Esophagus (tissue), 2 donors: ENCODE data around the gene TPSD1. TPM values are rescaled to one million over a fixed set of nuclear protein-coding genes. Genes with fewer than 3 reads are reported as not detected.

Experiments used
- H3K27ac ChIP-seq, 2 donors: one replicate each; pipeline ENCODE4 v1.5.1; 2013; ENCODE audit warnings: low read depth in 2 of 2, mild to moderate bottlenecking in 2 of 2, inconsistent platforms in 1 of 2, low read length in 1 of 2, moderate library complexity in 1 of 2
- H3K27me3 ChIP-seq, 2 donors: one replicate each; pipeline ENCODE4 v1.6.1; 2013; ENCODE audit warnings: low read length in 2 of 2, control low read depth in 1 of 2, mild to moderate bottlenecking in 1 of 2; ENCODE audit not compliant: insufficient read depth in 2 of 2, control insufficient read depth in 1 of 2
- H3K36me3 ChIP-seq, 2 donors: one replicate each; pipeline ENCODE4 v1.6.1; 2013; ENCODE audit warnings: low read length in 1 of 2; ENCODE audit not compliant: control insufficient read depth in 2 of 2, insufficient read depth in 2 of 2
- H3K4me1 ChIP-seq, 2 donors: one replicate each; pipeline ENCODE4 v1.6.1; 2013; ENCODE audit warnings: low read length in 1 of 2; ENCODE audit not compliant: control insufficient read depth in 2 of 2, insufficient read depth in 2 of 2
- H3K4me3 ChIP-seq, 2 donors: one replicate each; pipeline ENCODE4 v1.5.1; 2013; ENCODE audit warnings: low read length in 2 of 2, mild to moderate bottlenecking in 2 of 2, low read depth in 1 of 2, moderate library complexity in 1 of 2
- H3K9me3 ChIP-seq, 2 donors: one replicate each; pipeline ENCODE4 v1.6.1; 2013; ENCODE audit warnings: mild to moderate bottlenecking in 2 of 2, low read depth in 1 of 2, low read length in 1 of 2, moderate library complexity in 1 of 2; ENCODE audit not compliant: control insufficient read depth in 2 of 2, insufficient read depth in 1 of 2
- WGBS, 2 donors: extraction: QIAGEN DNeasy Blood & Tissue Kit; methylation state at CpG; one replicate each; pipeline ENCODE4 v1.1.7; 2013; 5-methylcytosine and 5-hydroxymethylcytosine counted together
- polyA plus RNA-seq, 2 donors: library from polyadenylated mRNA; stranded (reverse); fragments of 200-250 nt; gene quantifications; one replicate each; pipeline ENCODE4 v1.2.3, GENCODE V29; 2013
- donor health status: healthy with polysubstance abuse.
- donor health status: Bipolar disorder and iron deficiency.

TPSD1 gene
- polyA plus RNA-seq, 2 donors, result 0.83 to 1.5 TPM

- no peaks in the 10 kb centered on the region for H3K36me3 ChIP-seq
- H3K4me1 ChIP-seq, result no peaks in the 10 kb centered on the region
- H3K4me3 ChIP-seq, result no peak overlapping the region
- no peaks in the 10 kb centered on the region for H3K27me3 ChIP-seq
- H3K27ac ChIP-seq, result no peak overlapping the region
- H3K9me3 ChIP-seq, result no peaks in the 10 kb centered on the region
- 73% methylated on average over 29 to 30 of the region's 30 CpGs for WGBS, 2 donors
Observed at GRCh38 chr16:1279081-1279944, 23.4 kb downstream of the TPSD1 start.

GRCh38 chr16:1279945-1280589 is 24.2 kb downstream of the TPSD1 start:
- Histone ChIP-seq H3K4me1 (no peaks in the 10 kb centered on the region), H3K36me3 (no peaks in the 10 kb centered on the region), H3K27me3 (no peaks in the 10 kb centered on the region), H3K9me3 (no peaks in the 10 kb centered on the region), H3K27ac (no peak overlapping the region), H3K4me3 (no peak overlapping the region)
- WGBS, 2 donors, result 75 to 77% methylated on average over 29 of the region's 29 CpGs

- H3K4me3 ChIP-seq, result no peak overlapping the region
- no peaks in the 10 kb centered on the region for H3K4me1 ChIP-seq
- no peaks in the 10 kb centered on the region for H3K9me3 ChIP-seq
- H3K27me3 ChIP-seq, result no peaks in the 10 kb centered on the region
- 66 to 73% methylated on average over 8 of the region's 8 CpGs for WGBS, 2 donors
- no peaks in the 10 kb centered on the region for H3K36me3 ChIP-seq
- H3K27ac ChIP-seq, result no peak overlapping the region
Observed at GRCh38 chr16:1280783-1281182, 24.9 kb downstream of the TPSD1 start.

- no peak overlapping the region for H3K4me3 ChIP-seq
- no peaks in the 10 kb centered on the region for H3K27me3 ChIP-seq
- no peaks in the 10 kb centered on the region for H3K36me3 ChIP-seq
- no peak overlapping the region for H3K27ac ChIP-seq
- 77 to 79% methylated on average over 16 of the region's 16 CpGs for WGBS, 2 donors
- no peaks in the 10 kb centered on the region for H3K4me1 ChIP-seq
- no peaks in the 10 kb centered on the region for H3K9me3 ChIP-seq
Observed at GRCh38 chr16:1281517-1281916, 25.6 kb downstream of the TPSD1 start.

GRCh38 chr16:1282324-1282973 is 26.6 kb downstream of the TPSD1 start:
- 63 to 67% methylated on average over 15 to 17 of the region's 17 CpGs for WGBS, 2 donors
- H3K4me3 ChIP-seq, result no peak overlapping the region
- H3K9me3 ChIP-seq, result no peaks in the 10 kb centered on the region
- no peak overlapping the region for H3K27ac ChIP-seq
- no peaks in the 10 kb centered on the region for H3K36me3 ChIP-seq
- H3K27me3 ChIP-seq, result no peaks in the 10 kb centered on the region
- H3K4me1 ChIP-seq, result no peaks in the 10 kb centered on the region

- H3K4me3 ChIP-seq, result no peak overlapping the region
- no peaks in the 10 kb centered on the region for H3K9me3 ChIP-seq
- no peaks in the 10 kb centered on the region for H3K36me3 ChIP-seq
- 49 to 50% methylated on average over 17 of the region's 17 CpGs for WGBS, 2 donors
- H3K27ac ChIP-seq, result no peak overlapping the region
- no peaks in the 10 kb centered on the region for H3K4me1 ChIP-seq
- no peaks in the 10 kb centered on the region for H3K27me3 ChIP-seq
Observed at GRCh38 chr16:1283296-1283695, 27.4 kb downstream of the TPSD1 start.

GRCh38 chr16:1283996-1284616 is 28.2 kb downstream of the TPSD1 start:
- Histone ChIP-seq H3K27ac (no peak overlapping the region), H3K27me3 (peaks cover 0 to 7% of the 10 kb centered on the region in 2 donors), H3K4me3 (no peak overlapping the region), H3K4me1 (no peaks in the 10 kb centered on the region), H3K36me3 (no peaks in the 10 kb centered on the region), H3K9me3 (no peaks in the 10 kb centered on the region)
- WGBS, 2 donors, result 70 to 81% methylated on average over 13 to 16 of the region's 16 CpGs

GRCh38 chr16:1285669-1286512 is 30.0 kb downstream of the TPSD1 start:
- Histone ChIP-seq H3K9me3 (no peaks in the 10 kb centered on the region), H3K4me1 (no peaks in the 10 kb centered on the region), H3K4me3 (no peak overlapping the region), H3K27me3 (peaks cover 0 to 15% of the 10 kb centered on the region in 2 donors), H3K36me3 (no peaks in the 10 kb centered on the region), H3K27ac (no peak overlapping the region)
- WGBS, 2 donors, result 70 to 73% methylated on average over 35 to 38 of the region's 38 CpGs
